Measurements from ENCODE around the gene UCK1.
A peak's percentile ranks its signal among the peaks of the same experiment; 100 is the strongest.

Gene UCK1

GRCh38 chr9:131496844-131497405 lies 34.1 kb downstream of the UCK1 start:
- no peak for DNase-seq

GRCh38 chr9:131495785-131496184 lies 35.3 kb downstream of the UCK1 start:
- DNase-seq, result no peak

- DNase-seq, result no peak
These were observed 36.7 kb downstream of the UCK1 start for GRCh38 chr9:131494296-131494870.

GRCh38 chr9:131492070-131492469 lies 39.0 kb downstream of the UCK1 start:
- no peak for DNase-seq

GRCh38 chr9:131491001-131491710 lies 39.9 kb downstream of the UCK1 start:
- DNase-seq, result no peak

- DNase-seq, result no peak
These were observed 40.5 kb downstream of the UCK1 start for GRCh38 chr9:131490514-131490913.

- no peak for DNase-seq
These were observed 43.4 kb downstream of the UCK1 start for GRCh38 chr9:131487621-131488031.

GRCh38 chr9:131487001-131487400 lies 44.1 kb downstream of the UCK1 start:
- DNase-seq, result no peak

GRCh38 chr9:131485728-131486422 lies 45.2 kb downstream of the UCK1 start:
- DNase-seq, result no peak

GRCh38 chr9:131485206-131485605 lies 45.9 kb downstream of the UCK1 start:
- DNase-seq, result no peak

GRCh38 chr9:131484560-131485185 lies 46.4 kb downstream of the UCK1 start:
- no peak for DNase-seq

- no peak for DNase-seq
These were observed 47.0 kb downstream of the UCK1 start for GRCh38 chr9:131484051-131484445.

- DNase-seq, result no peak
These were observed 47.6 kb downstream of the UCK1 start for GRCh38 chr9:131483319-131484050.

- DNase-seq, result no peak
These were observed 48.6 kb downstream of the UCK1 start for GRCh38 chr9:131482343-131483006.

GRCh38 chr9:131481441-131482342 lies 49.4 kb downstream of the UCK1 start:
- no peak for DNase-seq

GRCh38 chr9:131480258-131480657 lies 50.8 kb downstream of the UCK1 start:
- no peak for DNase-seq

- DNase-seq, result no peak
These were observed 52.2 kb downstream of the UCK1 start for GRCh38 chr9:131478911-131479310.

GRCh38 chr9:131478421-131478868 lies 52.6 kb downstream of the UCK1 start:
- DNase-seq, result peak; percentile 23

GRCh38 chr9:131477816-131478419 lies 53.1 kb downstream of the UCK1 start:
- no peak for DNase-seq

- DNase-seq, result no peak
These were observed 53.7 kb downstream of the UCK1 start for GRCh38 chr9:131477367-131477766.

All from fibroblast of skin of abdomen (primary cell).